ENCODE measurements around the gene RDH13.

The RDH13 gene

DNA sequence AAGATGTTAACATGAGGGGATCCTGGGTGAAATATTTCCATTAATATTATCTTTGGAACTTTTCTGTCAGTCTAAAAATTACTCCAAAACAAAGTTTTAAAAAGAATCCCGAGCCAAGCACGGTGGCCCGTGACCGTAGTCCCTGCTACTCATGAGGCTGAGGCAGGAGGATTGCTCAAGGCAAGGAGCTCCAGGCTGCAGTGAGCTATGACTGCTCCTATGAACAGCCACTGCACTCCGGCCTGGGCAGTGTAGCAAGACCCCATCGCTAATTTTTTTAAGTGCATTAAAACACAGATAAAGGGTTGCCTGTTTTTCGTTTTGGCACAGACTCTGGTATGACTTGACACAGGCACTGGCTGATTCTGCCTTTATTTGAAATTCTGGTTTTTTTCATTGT, 31.8 kb downstream of the RDH13 start:
- TF ChIP-seq, protein P1, sequence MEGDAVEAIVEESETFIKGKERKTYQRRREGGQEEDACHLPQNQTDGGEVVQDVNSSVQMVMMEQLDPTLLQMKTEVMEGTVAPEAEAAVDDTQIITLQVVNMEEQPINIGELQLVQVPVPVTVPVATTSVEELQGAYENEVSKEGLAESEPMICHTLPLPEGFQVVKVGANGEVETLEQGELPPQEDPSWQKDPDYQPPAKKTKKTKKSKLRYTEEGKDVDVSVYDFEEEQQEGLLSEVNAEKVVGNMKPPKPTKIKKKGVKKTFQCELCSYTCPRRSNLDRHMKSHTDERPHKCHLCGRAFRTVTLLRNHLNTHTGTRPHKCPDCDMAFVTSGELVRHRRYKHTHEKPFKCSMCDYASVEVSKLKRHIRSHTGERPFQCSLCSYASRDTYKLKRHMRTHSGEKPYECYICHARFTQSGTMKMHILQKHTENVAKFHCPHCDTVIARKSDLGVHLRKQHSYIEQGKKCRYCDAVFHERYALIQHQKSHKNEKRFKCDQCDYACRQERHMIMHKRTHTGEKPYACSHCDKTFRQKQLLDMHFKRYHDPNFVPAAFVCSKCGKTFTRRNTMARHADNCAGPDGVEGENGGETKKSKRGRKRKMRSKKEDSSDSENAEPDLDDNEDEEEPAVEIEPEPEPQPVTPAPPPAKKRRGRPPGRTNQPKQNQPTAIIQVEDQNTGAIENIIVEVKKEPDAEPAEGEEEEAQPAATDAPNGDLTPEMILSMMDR (IDR thresholded peaks at IDR 0.05), result no peak

DNA sequence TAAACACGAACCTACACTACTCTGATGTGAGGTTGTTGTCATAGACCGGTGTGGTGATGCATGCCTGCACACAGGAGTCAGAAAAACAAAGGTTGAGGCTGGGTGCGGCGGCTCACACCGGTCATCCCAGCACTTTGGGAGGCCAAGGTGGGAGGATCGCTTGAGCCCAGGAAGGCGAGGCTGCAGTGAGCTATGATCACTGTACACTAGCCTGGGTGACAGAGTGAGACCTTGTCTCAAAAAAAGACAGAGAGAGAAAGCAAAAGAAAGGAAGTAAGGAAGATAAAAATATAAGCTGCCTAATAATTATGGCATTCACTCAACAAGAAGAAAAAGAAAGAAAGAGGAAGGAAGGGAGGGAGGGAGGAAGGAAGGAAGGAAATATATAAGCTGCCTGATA, 34.2 kb downstream of the RDH13 start:
- TF ChIP-seq, protein P1 (IDR thresholded peaks at IDR 0.05), result no peak

DNA sequence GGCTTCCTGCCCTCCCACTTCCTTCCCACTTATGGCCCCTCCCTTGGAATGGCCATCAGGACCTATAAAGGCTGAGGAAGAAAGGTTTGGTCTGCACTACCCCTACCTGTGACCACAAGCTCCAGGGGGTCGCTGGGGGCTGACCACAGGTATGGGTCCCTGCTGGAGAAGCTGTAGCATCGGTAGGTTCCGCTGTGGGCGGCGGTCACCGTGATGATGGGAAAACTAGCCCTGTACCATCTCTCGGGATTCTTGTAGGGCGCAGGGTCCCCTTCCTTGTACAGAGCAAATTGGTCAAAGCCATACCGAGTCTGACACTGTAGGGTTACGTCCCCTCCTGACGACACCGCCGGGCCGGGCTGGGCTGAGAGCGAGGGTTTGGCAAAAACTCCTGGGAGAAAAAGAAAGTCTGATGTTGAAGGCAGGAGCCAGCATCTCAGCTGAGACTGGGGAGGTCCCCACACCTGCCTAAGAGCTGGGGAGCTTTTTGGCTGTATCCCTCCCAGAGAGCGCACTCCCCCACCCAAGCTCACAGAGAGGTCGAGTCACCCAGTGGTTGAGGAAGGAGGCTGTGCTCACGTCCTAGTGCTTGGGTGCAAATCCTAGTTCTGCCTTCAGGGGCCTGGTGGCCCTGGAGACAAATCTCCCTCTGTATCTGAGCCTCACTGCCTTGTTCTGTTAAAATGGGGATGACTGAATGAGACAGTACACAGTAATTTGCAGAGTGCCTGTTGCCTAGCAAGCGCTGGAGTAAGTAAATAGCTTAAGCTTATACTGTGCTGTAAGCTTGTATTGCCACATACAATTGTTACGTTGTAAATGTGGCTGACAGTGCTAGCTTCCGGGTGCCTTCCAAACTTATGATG, 35.2 kb downstream of the RDH13 start:
- TF ChIP-seq, protein P1 (IDR thresholded peaks at IDR 0.05), result no peak

DNA sequence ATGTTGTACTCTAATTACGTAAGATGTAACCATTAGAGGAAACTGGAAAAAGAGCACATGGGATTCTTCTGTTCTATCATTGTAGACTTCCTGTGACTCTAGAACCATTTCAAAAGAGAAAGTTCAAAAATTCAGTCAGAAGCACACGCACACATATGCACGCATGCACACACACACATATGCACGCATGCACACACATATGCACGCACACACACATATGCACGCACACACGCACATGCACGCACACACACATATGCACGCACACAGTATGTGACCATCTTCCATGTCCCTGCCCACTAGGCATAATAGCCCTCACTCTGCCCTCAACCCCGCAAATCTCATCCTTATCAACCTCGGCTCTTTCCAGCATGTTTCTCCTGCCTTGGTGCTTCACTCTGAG, 38.8 kb downstream of the RDH13 start:
- TF ChIP-seq, protein P1 (IDR thresholded peaks at IDR 0.05), result no peak

DNA sequence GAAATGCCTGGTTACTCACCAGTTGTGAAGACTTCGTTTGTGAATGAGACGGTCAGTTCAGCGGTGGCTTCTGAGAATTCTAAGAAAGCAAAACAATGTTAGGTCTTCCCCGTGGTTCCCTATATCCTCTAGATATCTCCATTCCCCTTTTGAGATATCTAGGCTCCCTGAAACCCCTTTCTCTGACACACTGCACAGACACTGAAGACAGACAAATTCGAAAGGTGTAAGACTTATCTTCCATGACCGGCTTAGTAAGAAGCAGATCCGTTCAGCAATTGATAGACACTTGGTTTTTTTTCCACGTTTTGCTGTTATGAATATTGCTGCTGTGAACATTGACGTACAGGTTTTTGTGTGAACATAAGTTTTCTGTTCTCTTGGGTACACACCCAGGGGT, 44.3 kb downstream of the RDH13 start:
- TF ChIP-seq, protein P1 (IDR thresholded peaks at IDR 0.05), result no peak

DNA sequence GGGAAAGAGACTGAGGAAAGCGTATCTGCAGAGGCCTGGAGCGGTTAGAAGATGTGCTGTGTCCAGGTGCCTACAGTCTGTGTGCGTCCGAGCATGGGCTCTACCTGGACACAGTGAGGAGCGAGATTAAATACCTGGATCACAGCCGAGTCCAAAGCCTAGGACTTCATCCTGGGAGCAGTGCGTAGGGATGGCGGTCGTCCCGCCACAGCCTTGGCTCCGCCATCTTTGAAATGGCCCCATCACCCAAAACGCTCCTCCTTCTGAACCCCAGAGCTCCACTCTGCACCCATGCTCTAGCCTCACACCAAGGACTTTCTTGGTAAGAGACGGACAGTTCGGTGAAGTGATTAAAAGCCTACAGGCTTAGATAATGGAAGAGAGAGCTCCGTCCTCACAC, 44.7 kb downstream of the RDH13 start:
- TF ChIP-seq, protein P1 (IDR thresholded peaks at IDR 0.05), result no peak

DNA sequence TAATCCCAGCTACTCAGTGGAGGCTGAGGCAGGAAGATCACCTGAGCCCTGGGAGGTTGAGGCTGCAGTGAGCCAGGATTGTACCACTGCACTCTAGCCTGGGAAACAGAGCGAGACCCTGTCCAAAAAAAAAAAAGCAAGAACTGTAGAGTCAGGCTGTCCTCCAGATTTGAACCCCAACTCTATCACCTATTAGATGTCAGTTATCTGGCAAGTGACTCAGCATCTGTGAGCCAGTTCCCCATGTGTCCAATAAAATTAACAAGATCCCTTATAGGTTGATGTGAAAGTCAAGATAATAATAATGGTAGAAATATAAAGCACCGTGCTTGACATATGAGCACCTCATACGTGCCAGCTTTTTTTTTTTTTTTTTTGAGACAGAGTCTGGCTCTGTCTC, 46.9 kb downstream of the RDH13 start:
- TF ChIP-seq, protein P1 (IDR thresholded peaks at IDR 0.05), result no peak

Measured in LNCAP (cell line).